ENCODE results near the gene UBE2L3. TPM values are rescaled to one million over a fixed set of nuclear protein-coding genes. Genes with fewer than 3 reads are reported as not detected.

Gene UBE2L3
- polyA plus RNA-seq, 2 of the 4 experiments (the other 2 are of a cell fraction), result 54.9 to 55.6 TPM

DNA sequence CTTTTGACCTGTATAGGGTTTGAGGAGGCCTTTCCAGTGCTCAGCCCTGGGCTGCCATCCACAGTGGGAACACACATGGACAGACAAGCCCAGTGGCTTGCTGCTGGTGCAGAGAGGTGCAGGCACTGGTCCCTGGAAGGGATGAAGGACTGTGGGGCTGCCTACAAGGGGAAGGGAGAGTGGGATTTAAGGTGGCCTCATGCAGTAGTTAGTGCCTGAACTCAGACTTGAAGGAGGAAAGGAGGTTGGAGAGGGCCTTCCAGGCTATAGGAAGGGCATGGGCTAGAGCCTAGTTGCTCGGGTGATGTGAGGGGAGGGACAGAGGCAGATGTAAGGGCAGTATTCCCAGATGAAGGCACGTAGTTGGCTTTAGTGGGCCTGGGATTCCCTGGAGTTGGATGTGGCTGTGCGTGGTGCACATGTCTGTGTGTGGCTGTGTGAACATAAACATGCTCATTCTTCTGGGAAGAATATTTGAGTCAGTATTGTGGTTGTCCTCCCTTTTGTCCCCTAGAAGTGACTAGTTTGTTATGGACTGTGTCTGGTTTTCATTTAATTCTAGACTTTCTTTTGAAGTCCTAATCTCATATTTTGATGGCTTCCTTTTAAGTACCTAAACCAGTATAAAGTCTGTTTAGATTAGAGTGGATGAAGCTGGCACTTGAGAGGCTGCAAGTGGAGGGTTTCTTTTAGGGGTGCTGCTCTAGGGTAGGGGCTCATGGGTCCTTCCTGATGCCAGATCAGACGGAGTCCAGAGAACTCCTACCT is 43.9 kb downstream of the UBE2L3 start:
- 88% methylated on average over 4 of the region's 4 CpGs for WGBS (ENCODE audit: missing lambda C conversion rate)
- H3K9me3 ChIP-seq, result no peaks in the 10 kb centered on the region
- DNase-seq (ENCODE audit: low read depth in 1 of 2, low spot score in 1 of 2) (no peak), FAIRE-seq (no peak), ATAC-seq (peak; percentile 23 to 24; a peak in 1 of 6 replicates)
- POLR2A ChIA-PET, result no interaction called here
- no peak overlapping the region for H3K4me2 ChIP-seq
- CTCF ChIA-PET, result no interaction called here
- TF ChIP-seq ZC3H11A (IDR thresholded peaks at IDR 0.05), result no peak
- no peak for TF ChIP-seq RCOR1 (IDR thresholded peaks at IDR 0.05; ENCODE audit: low read depth, low read length)
- TF ChIP-seq NR3C1 (IDR thresholded peaks at IDR 0.05), result no peak
- no peak for TF ChIP-seq ZFP36 (IDR thresholded peaks at IDR 0.05; ENCODE audit: borderline replicate concordance, partially characterized antibody)
- TF ChIP-seq MAFK (IDR thresholded peaks at IDR 0.05; ENCODE audit: partially characterized antibody), result no peak
- TF ChIP-seq EP300 (IDR thresholded peaks at IDR 0.05), result no peak
- TF ChIP-seq CBX8 (IDR thresholded peaks at IDR 0.05), result no peak
- TF ChIP-seq HOXB5 (CRISPR knock-in tag; IDR thresholded peaks at IDR 0.05), result no peak
- no peak for TF ChIP-seq ZSCAN20 (CRISPR knock-in tag; IDR thresholded peaks at IDR 0.05)
- TF ChIP-seq JUNB (IDR thresholded peaks at IDR 0.05), result no peak
- TF ChIP-seq MAZ (IDR thresholded peaks at IDR 0.05; ENCODE audit: borderline replicate concordance, low read depth, low read length), result no peak
- TF ChIP-seq, protein P1, sequence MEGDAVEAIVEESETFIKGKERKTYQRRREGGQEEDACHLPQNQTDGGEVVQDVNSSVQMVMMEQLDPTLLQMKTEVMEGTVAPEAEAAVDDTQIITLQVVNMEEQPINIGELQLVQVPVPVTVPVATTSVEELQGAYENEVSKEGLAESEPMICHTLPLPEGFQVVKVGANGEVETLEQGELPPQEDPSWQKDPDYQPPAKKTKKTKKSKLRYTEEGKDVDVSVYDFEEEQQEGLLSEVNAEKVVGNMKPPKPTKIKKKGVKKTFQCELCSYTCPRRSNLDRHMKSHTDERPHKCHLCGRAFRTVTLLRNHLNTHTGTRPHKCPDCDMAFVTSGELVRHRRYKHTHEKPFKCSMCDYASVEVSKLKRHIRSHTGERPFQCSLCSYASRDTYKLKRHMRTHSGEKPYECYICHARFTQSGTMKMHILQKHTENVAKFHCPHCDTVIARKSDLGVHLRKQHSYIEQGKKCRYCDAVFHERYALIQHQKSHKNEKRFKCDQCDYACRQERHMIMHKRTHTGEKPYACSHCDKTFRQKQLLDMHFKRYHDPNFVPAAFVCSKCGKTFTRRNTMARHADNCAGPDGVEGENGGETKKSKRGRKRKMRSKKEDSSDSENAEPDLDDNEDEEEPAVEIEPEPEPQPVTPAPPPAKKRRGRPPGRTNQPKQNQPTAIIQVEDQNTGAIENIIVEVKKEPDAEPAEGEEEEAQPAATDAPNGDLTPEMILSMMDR (IDR thresholded peaks at IDR 0.05), result no peak
- no peak for TF ChIP-seq CHD2 (IDR thresholded peaks at IDR 0.05; ENCODE audit: low read length, partially characterized antibody)
- peaks cover 15% of the 10 kb centered on the region; the same call in 2 of the 3 replicates for H3K4me1 ChIP-seq
- no peak overlapping the region for H3K27ac ChIP-seq
- H3K4me3 ChIP-seq, result no peak overlapping the region

DNA sequence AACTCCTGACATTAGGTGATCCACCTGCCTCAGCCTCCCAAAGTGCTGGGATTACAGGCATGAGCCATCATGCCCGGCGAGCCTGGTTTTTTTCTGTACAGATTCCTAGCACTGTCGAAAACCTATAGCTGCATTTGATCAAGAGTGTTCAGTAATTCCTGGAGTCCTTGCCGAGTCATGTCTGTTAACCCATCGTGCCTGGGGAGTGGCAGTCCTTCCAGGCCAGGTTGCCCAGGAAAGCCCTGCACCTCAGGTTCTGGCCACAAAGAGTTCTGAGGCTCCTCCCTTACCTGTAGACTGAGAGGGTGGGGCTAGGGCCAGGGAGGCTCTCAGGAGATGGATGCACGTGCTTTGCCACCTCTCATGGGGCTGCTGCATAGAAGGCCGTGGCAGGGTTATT is 45.3 kb downstream of the UBE2L3 start:
- no peak overlapping the region for H3K4me2 ChIP-seq
- FAIRE-seq, result no peak
- no peak for ATAC-seq
- no peak for TF ChIP-seq RAD21 (conservative IDR thresholded peaks at IDR 0.05 in 1 of 2, IDR thresholded peaks at IDR 0.05 in 1 of 2)
- TF ChIP-seq ZFP36 (IDR thresholded peaks at IDR 0.05; ENCODE audit: borderline replicate concordance, partially characterized antibody), result no peak
- no peak for TF ChIP-seq MAZ (IDR thresholded peaks at IDR 0.05; ENCODE audit: borderline replicate concordance, low read depth, low read length)
- TF ChIP-seq, protein P2, sequence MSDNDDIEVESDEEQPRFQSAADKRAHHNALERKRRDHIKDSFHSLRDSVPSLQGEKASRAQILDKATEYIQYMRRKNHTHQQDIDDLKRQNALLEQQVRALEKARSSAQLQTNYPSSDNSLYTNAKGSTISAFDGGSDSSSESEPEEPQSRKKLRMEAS (IDR thresholded peaks at IDR 0.05), result no peak
- no peak for TF ChIP-seq KDM5A (IDR thresholded peaks at IDR 0.05)
- no peak for TF ChIP-seq HOXB5 (CRISPR knock-in tag; IDR thresholded peaks at IDR 0.05)
- TF ChIP-seq ESRRA (IDR thresholded peaks at IDR 0.05; ENCODE audit: borderline replicate concordance, low read length), result no peak
- no peak for TF ChIP-seq CHD2 (IDR thresholded peaks at IDR 0.05; ENCODE audit: low read length, partially characterized antibody)
- TF ChIP-seq MYC (IDR thresholded peaks at IDR 0.05; ENCODE audit: borderline replicate concordance, low read length), result no peak
- TF ChIP-seq POLR2A (IDR thresholded peaks at IDR 0.05; ENCODE audit: low read length), result no peak
- CTCF ChIA-PET, result interaction anchor here (0.6 kb wide), 2 partner anchors 11 to 16 kb away, joined by 3 read pairs; no protein-coding TSS in a partner anchor
- peaks cover under 1% of the 10 kb centered on the region; the same call in 1 of the 3 replicates for H3K4me1 ChIP-seq
- 98% methylated on average over 5 of the region's 7 CpGs for WGBS (ENCODE audit: missing lambda C conversion rate)
- no peak overlapping the region for H3K27ac ChIP-seq
- no peak overlapping the region for H3K4me3 ChIP-seq
- no peak for DNase-seq (ENCODE audit: low read depth in 1 of 2, low spot score in 1 of 2)
- POLR2A ChIA-PET, result no interaction called here
- H3K9me3 ChIP-seq, result no peaks in the 10 kb centered on the region

DNA sequence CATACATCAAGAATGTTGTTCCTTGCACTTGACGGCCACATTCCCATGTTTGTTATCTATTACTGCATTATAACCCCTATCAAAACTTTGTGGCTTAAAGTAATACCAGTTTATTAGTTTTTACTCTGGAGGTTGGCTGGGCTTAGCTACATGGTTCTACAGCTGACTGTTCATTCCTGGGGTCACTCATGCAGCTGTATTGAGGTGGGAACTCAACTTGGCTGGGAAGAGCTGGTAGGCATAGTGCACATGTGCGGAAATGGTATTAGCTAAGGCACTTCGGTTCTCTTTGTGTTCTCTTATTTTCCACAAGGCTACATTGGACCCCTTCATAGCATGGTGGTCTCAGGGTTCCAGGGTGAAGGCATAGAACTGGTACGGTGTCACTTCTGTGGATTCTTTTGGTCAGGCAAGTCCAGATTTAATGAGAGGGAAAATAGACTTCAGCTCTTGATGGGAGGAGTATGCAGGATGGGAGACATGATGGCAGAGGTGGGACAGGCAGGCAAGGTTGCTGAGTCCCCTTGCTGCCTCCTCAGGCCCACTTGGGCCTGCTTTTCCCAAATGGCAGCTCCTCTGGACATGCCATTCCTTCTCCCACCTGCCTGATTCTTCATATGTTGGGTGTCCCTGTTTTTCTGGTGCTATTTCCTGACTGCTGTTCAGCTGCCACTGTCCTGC is 46.2 kb downstream of the UBE2L3 start:
- no peaks in the 10 kb centered on the region for H3K9me3 ChIP-seq
- no peak overlapping the region for H3K4me3 ChIP-seq
- ChIA-PET POLR2A (no interaction called here), CTCF (interaction anchor here (0.6 to 2.4 kb wide), 3 partner anchors 9 to 28 kb away, joined by 3 to 7 read pairs (median 3); partner anchors contain the start of gene SDF2L1)
- no peak overlapping the region for H3K27ac ChIP-seq
- WGBS (ENCODE audit: missing lambda C conversion rate), result 93% methylated on average over 4 of the region's 4 CpGs
- no peak overlapping the region for H3K4me2 ChIP-seq
- FAIRE-seq, result no peak
- DNase-seq (ENCODE audit: low read depth in 1 of 2, low spot score in 1 of 2), result no peak
- H3K4me1 ChIP-seq, result no peaks in the 10 kb centered on the region
- TF ChIP-seq ZSCAN20 (CRISPR knock-in tag; IDR thresholded peaks at IDR 0.05), result no peak
- no peak for TF ChIP-seq SMC3 (IDR thresholded peaks at IDR 0.05)
- no peak for TF ChIP-seq GATA3 (IDR thresholded peaks at IDR 0.05; ENCODE audit: borderline replicate concordance)
- no peak for TF ChIP-seq NR3C1 (IDR thresholded peaks at IDR 0.05)
- TF ChIP-seq, protein P1 (IDR thresholded peaks at IDR 0.05), result no peak
- TF ChIP-seq, protein P3, sequence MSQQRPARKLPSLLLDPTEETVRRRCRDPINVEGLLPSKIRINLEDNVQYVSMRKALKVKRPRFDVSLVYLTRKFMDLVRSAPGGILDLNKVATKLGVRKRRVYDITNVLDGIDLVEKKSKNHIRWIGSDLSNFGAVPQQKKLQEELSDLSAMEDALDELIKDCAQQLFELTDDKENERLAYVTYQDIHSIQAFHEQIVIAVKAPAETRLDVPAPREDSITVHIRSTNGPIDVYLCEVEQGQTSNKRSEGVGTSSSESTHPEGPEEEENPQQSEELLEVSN (IDR thresholded peaks at IDR 0.05; ENCODE audit: borderline replicate concordance, low read depth), result no peak
- no peak for TF ChIP-seq ZC3H11A (IDR thresholded peaks at IDR 0.05)
- no peak for ATAC-seq

All from A549 (cell line).